ENCODE results near the gene CSGALNACT2. TPM values are rescaled to one million over a fixed set of nuclear protein-coding genes. Genes with fewer than 3 reads are reported as not detected.

CSGALNACT2 gene
- polyA plus RNA-seq, 1 of the 3 experiments (the other 2 are of a cell fraction), result 11.5 TPM

GRCh38 chr10:43130770-43131171 lies 7.5 kb upstream of the CSGALNACT2 start:
- Histone ChIP-seq H4K20me1 (ENCODE audit: insufficient read depth) (no peaks in the 10 kb centered on the region), H3K4me3 (ENCODE audit: low read depth in 2 of 2, low read length in 1 of 2) (no peak overlapping the region), H3K9me3 (no peaks in the 10 kb centered on the region), H3K27ac (ENCODE audit: low read depth in 2 of 2, low read length in 1 of 2) (peak overlapping the region in 1 of 2 experiments; percentile 50; a peak in 1 of 4 replicates), H3K79me2 (ENCODE audit: insufficient read depth) (no peaks in the 10 kb centered on the region), H2AFZ (ENCODE audit: low read depth) (no peak overlapping the region), H3K27me3 (ENCODE audit: insufficient read depth) (no peaks in the 10 kb centered on the region), H3K4me1 (ENCODE audit: control insufficient read depth in 1 of 2, insufficient read depth in 2 of 2, low read depth in 1 of 2, low read length in 1 of 2) (peaks cover 4 to 36% of the 10 kb centered on the region in 2 experiments; a peak in 3 of 4 replicates), H3F3A (replicated peaks; ENCODE audit: insufficient read depth) (no peaks in the 10 kb centered on the region), H3K4me2 (no peak overlapping the region), H3K9ac (no peak overlapping the region), H3K36me3 (replicated peaks in 1 of 2; ENCODE audit: control insufficient read depth in 1 of 2, insufficient read depth in 2 of 2, low read length in 1 of 2) (peaks cover 0 to 14% of the 10 kb centered on the region in 2 experiments), H3K9me2 (no peaks in the 10 kb centered on the region)
- POLR2A ChIA-PET, result no interaction called here
- TF ChIP-seq MEF2A (IDR thresholded peaks at IDR 0.05; ENCODE audit: borderline replicate concordance, low read depth), result no peak
- no peak for TF ChIP-seq TAF1 (IDR thresholded peaks at IDR 0.05; ENCODE audit: borderline replicate concordance, low read depth, low read length)
- no peak for TF ChIP-seq POLR2AphosphoS5 (IDR thresholded peaks at IDR 0.05; ENCODE audit: low read depth, low read length)
- no peak for TF ChIP-seq PBX3 (IDR thresholded peaks at IDR 0.05)
- no peak for TF ChIP-seq RCOR1 (IDR thresholded peaks at IDR 0.05; ENCODE audit: low read length)
- TF ChIP-seq FOXJ3 (CRISPR knock-in tag; IDR thresholded peaks at IDR 0.05), result no peak
- no peak for TF ChIP-seq FOSL2 (IDR thresholded peaks at IDR 0.05; ENCODE audit: borderline replicate concordance, low read depth)
- TF ChIP-seq EZH2phosphoT487 (IDR thresholded peaks at IDR 0.05; ENCODE audit: borderline replicate concordance, low read depth), result no peak
- TF ChIP-seq RAD21 (IDR thresholded peaks at IDR 0.05; ENCODE audit: low read length), result no peak
- TF ChIP-seq REST (IDR thresholded peaks at IDR 0.05; ENCODE audit: low read depth, low read length), result no peak
- TF ChIP-seq CTCF (IDR thresholded peaks at IDR 0.05), result no peak
- TF ChIP-seq SIN3A (IDR thresholded peaks at IDR 0.05; ENCODE audit: borderline replicate concordance, low read depth, low read length), result no peak
- 94% methylated on average over 18 of the region's 18 CpGs for WGBS (ENCODE audit: low lambda C conversion rate)
- peak; percentile 28 for DNase-seq
- CTCF ChIA-PET, result interaction anchor here (1.3 kb wide), 1 partner anchor 15 kb away, joined by 3 read pairs; no protein-coding TSS in a partner anchor

All from SK-N-SH (cell line).